ENCODE results near the gene SEMA3G. TPM values are rescaled to one million over a fixed set of nuclear protein-coding genes. Genes with fewer than 3 reads are reported as not detected.

The SEMA3G gene
- total and polyA plus RNA-seq, 2 experiments from 2014 or later = 0.47 to 2.5 TPM

DNA sequence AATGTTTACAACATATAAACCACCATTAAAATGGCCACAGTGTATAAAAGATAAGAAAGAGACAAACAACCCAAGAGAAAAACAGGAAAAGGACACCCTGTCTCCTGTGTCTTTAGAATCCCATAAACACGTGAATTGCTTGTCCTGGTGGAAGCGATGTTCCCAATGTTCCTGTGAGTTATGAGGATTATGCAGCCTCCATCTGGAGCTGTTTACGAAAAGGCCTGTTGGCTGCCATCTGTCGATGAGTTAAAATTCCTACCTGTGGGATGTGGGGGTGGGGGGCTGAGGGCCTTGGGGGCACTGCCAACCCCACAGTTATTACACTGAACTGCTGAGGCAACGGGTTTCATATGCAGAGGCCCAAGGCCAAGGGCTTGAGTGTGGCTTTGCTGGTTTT, 24.1 kb upstream of the SEMA3G start:
- DNase-seq (ENCODE audit: low spot score) (no peak), ATAC-seq (no peak)
- Mint-ChIP-seq H3K36me3 (ENCODE audit: low read depth) (peaks cover 37% of the 10 kb centered on the region), H3K9me3 (no peaks in the 10 kb centered on the region), H3K4me3 (no peak overlapping the region), H3K27ac (no peak overlapping the region), H3K27me3 (ENCODE audit: insufficient read depth, low read depth, poor library complexity) (peaks cover 4% of the 10 kb centered on the region), H3K4me1 (no peaks in the 10 kb centered on the region; the same call in 2 of the 3 replicates)
- Histone ChIP-seq H3F3A (replicated peaks; ENCODE audit: low read depth) (0 out of 2 replicates have a peak, but pooled peaks cover 10% of the 10 kb centered on the region), H3K4me3 (no peak overlapping the region), H3K36me3 (ENCODE audit: insufficient read depth) (peaks cover 19% of the 10 kb centered on the region), H3K9me2 (ENCODE audit: insufficient read depth) (no peaks in the 10 kb centered on the region), H2AFZ (no peak overlapping the region), H3K4me1 (ENCODE audit: insufficient read depth) (no peaks in the 10 kb centered on the region), H3K27ac (ENCODE audit: low read depth) (no peak overlapping the region), H3K79me2 (replicated peaks; ENCODE audit: insufficient read depth) (peaks cover 51% of the 10 kb centered on the region), H3K4me2 (no peak overlapping the region), H4K20me1 (replicated peaks; ENCODE audit: insufficient read depth) (peaks cover 9% of the 10 kb centered on the region), H3K27me3 (ENCODE audit: insufficient read depth) (no peaks in the 10 kb centered on the region)
- TF ChIP-seq, protein P1, sequence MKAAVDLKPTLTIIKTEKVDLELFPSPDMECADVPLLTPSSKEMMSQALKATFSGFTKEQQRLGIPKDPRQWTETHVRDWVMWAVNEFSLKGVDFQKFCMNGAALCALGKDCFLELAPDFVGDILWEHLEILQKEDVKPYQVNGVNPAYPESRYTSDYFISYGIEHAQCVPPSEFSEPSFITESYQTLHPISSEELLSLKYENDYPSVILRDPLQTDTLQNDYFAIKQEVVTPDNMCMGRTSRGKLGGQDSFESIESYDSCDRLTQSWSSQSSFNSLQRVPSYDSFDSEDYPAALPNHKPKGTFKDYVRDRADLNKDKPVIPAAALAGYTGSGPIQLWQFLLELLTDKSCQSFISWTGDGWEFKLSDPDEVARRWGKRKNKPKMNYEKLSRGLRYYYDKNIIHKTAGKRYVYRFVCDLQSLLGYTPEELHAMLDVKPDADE (IDR thresholded peaks at IDR 0.05) = no peak
- TF ChIP-seq EZH2phosphoT487 (IDR thresholded peaks at IDR 0.05; ENCODE audit: unreplicated experiment) = no peak
- no peak for TF ChIP-seq ZNF114 (CRISPR knock-in tag; IDR thresholded peaks at IDR 0.05)
- no peak for TF ChIP-seq CREB1 (CRISPR knock-in tag; IDR thresholded peaks at IDR 0.05; ENCODE audit: low read depth)

DNA sequence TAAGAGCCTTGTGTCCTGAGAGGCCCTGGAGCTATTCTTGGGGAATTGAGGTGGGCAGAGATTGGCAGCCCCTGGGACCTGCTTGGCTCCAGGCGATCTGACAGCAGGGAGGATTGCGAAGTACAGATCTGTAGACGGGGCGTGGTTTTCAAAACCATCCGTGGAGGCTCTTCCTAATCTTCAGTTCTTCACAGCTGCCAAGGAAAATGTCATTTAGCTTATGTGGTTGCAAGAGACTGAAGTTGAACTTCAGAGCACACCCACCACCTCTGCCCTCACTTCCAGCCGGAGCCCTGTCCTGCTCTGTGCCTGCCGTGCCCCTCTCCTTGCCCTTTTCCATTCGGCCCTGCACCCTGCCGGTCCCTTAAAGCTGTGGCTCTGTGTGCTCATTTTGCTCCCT, 23.4 kb upstream of the SEMA3G start:
- Mint-ChIP-seq H3K4me1 (no peaks in the 10 kb centered on the region; the same call in 2 of the 3 replicates), H3K4me3 (no peak overlapping the region), H3K36me3 (ENCODE audit: low read depth) (peaks cover 33% of the 10 kb centered on the region), H3K27ac (0 out of 2 replicates have a peak overlapping the region, but pooled peaks have one; percentile 34), H3K9me3 (no peaks in the 10 kb centered on the region), H3K27me3 (ENCODE audit: insufficient read depth, low read depth, poor library complexity) (peaks cover 4% of the 10 kb centered on the region)
- peaks cover 13% of the 10 kb centered on the region for H3K36me3 ChIP-seq (ENCODE audit: insufficient read depth)
- H3K79me2 ChIP-seq (replicated peaks; ENCODE audit: insufficient read depth) = peaks cover 57% of the 10 kb centered on the region
- no peak overlapping the region for H3K4me3 ChIP-seq
- H3K27ac ChIP-seq (ENCODE audit: low read depth) = no peak overlapping the region
- no peak overlapping the region for H3K4me2 ChIP-seq
- H3K4me1 ChIP-seq (ENCODE audit: insufficient read depth) = no peaks in the 10 kb centered on the region
- DNase-seq (ENCODE audit: low spot score) (no peak), ATAC-seq (no peak)
- H2AFZ ChIP-seq = no peak overlapping the region
- no peaks in the 10 kb centered on the region for H3K9me2 ChIP-seq (ENCODE audit: insufficient read depth)
- H3F3A ChIP-seq (replicated peaks; ENCODE audit: low read depth) = 0 out of 2 replicates have a peak, but pooled peaks cover 6% of the 10 kb centered on the region
- H3K27me3 ChIP-seq (ENCODE audit: insufficient read depth) = no peaks in the 10 kb centered on the region
- peaks cover 7% of the 10 kb centered on the region for H4K20me1 ChIP-seq (replicated peaks; ENCODE audit: insufficient read depth)
- TF ChIP-seq, protein P1 (IDR thresholded peaks at IDR 0.05) = no peak
- TF ChIP-seq NANOG (IDR thresholded peaks at IDR 0.05; ENCODE audit: borderline replicate concordance) (no peak), STAT1 (IDR thresholded peaks at IDR 0.05; ENCODE audit: unreplicated experiment) (no peak), POLR2AphosphoS5 (IDR thresholded peaks at IDR 0.05; ENCODE audit: low read depth) (no peak), ZNF331 (CRISPR knock-in tag; IDR thresholded peaks at IDR 0.05; ENCODE audit: low read depth) (no peak), EZH2phosphoT487 (IDR thresholded peaks at IDR 0.05; ENCODE audit: unreplicated experiment) (no peak)
- TF ChIP-seq, protein P2, sequence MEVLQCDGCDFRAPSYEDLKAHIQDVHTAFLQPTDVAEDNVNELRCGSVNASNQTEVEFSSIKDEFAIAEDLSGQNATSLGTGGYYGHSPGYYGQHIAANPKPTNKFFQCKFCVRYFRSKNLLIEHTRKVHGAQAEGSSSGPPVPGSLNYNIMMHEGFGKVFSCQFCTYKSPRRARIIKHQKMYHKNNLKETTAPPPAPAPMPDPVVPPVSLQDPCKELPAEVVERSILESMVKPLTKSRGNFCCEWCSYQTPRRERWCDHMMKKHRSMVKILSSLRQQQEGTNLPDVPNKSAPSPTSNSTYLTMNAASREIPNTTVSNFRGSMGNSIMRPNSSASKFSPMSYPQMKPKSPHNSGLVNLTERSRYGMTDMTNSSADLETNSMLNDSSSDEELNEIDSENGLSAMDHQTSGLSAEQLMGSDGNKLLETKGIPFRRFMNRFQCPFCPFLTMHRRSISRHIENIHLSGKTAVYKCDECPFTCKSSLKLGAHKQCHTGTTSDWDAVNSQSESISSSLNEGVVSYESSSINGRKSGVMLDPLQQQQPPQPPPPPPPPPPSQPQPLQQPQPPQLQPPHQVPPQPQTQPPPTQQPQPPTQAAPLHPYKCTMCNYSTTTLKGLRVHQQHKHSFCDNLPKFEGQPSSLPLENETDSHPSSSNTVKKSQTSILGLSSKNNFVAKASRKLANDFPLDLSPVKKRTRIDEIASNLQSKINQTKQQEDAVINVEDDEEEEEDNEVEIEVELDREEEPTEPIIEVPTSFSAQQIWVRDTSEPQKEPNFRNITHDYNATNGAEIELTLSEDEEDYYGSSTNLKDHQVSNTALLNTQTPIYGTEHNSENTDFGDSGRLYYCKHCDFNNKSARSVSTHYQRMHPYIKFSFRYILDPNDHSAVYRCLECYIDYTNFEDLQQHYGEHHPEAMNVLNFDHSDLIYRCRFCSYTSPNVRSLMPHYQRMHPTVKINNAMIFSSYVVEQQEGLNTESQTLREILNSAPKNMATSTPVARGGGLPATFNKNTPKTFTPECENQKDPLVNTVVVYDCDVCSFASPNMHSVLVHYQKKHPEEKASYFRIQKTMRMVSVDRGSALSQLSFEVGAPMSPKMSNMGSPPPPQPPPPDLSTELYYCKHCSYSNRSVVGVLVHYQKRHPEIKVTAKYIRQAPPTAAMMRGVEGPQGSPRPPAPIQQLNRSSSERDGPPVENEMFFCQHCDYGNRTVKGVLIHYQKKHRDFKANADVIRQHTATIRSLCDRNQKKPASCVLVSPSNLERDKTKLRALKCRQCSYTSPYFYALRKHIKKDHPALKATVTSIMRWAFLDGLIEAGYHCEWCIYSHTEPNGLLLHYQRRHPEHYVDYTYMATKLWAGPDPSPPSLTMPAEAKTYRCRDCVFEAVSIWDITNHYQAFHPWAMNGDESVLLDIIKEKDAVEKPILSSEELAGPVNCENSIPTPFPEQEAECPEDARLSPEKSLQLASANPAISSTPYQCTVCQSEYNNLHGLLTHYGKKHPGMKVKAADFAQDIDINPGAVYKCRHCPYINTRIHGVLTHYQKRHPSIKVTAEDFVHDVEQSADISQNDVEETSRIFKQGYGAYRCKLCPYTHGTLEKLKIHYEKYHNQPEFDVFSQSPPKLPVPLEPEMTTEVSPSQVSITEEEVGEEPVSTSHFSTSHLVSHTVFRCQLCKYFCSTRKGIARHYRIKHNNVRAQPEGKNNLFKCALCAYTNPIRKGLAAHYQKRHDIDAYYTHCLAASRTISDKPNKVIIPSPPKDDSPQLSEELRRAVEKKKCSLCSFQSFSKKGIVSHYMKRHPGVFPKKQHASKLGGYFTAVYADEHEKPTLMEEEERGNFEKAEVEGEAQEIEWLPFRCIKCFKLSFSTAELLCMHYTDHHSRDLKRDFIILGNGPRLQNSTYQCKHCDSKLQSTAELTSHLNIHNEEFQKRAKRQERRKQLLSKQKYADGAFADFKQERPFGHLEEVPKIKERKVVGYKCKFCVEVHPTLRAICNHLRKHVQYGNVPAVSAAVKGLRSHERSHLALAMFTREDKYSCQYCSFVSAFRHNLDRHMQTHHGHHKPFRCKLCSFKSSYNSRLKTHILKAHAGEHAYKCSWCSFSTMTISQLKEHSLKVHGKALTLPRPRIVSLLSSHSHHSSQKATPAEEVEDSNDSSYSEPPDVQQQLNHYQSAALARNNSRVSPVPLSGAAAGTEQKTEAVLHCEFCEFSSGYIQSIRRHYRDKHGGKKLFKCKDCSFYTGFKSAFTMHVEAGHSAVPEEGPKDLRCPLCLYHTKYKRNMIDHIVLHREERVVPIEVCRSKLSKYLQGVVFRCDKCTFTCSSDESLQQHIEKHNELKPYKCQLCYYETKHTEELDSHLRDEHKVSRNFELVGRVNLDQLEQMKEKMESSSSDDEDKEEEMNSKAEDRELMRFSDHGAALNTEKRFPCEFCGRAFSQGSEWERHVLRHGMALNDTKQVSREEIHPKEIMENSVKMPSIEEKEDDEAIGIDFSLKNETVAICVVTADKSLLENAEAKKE (CRISPR knock-in tag; IDR thresholded peaks at IDR 0.05) = no peak
- TF ChIP-seq, protein P3, sequence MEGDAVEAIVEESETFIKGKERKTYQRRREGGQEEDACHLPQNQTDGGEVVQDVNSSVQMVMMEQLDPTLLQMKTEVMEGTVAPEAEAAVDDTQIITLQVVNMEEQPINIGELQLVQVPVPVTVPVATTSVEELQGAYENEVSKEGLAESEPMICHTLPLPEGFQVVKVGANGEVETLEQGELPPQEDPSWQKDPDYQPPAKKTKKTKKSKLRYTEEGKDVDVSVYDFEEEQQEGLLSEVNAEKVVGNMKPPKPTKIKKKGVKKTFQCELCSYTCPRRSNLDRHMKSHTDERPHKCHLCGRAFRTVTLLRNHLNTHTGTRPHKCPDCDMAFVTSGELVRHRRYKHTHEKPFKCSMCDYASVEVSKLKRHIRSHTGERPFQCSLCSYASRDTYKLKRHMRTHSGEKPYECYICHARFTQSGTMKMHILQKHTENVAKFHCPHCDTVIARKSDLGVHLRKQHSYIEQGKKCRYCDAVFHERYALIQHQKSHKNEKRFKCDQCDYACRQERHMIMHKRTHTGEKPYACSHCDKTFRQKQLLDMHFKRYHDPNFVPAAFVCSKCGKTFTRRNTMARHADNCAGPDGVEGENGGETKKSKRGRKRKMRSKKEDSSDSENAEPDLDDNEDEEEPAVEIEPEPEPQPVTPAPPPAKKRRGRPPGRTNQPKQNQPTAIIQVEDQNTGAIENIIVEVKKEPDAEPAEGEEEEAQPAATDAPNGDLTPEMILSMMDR (conservative IDR thresholded peaks at IDR 0.05; ENCODE audit: low read depth in 2 of 2) = no peak

Data from GM23338 (cell line).